Measurements from ENCODE around the gene DNASE2B. TPM values are rescaled to one million over a fixed set of nuclear protein-coding genes. Genes with fewer than 3 reads are reported as not detected.

Gene DNASE2B
- total RNA-seq, 4 donors from 2014 or later, result 0.64 to 1.9 TPM; not detected in 2

GRCh38 chr1:84407958-84408422 lies 9.7 kb downstream of the DNASE2B start:
- in situ Hi-C loops (cut with MboI; ENCODE audit: low pct_ligation_motif_present in 1 of 4, low pct_unique_long_range_greater_than_20kb in 1 of 4, low sequenced_read_pairs in 3 of 4) (no loop called here), intact Hi-C loops (cut with DNase I; ENCODE audit: low total_unique reads) (no loop called here)
- H3K27me3 ChIP-seq, result no peaks in the 10 kb centered on the region
- no peaks in the 10 kb centered on the region for H3K36me3 ChIP-seq
- H3K4me3 ChIP-seq, result no peak overlapping the region
- H3K4me1 ChIP-seq, result peaks cover 0 to 45% (median 20%) of the 10 kb centered on the region in 4 donors
- TF ChIP-seq CTCF (IDR thresholded peaks at IDR 0.05) (no peak), EP300 (IDR thresholded peaks at IDR 0.05; ENCODE audit: low read depth) (no peak), POLR2A (IDR thresholded peaks at IDR 0.05) (no peak), POLR2AphosphoS5 (IDR thresholded peaks at IDR 0.05) (no peak)
- no peak for DNase-seq
- H3K9me3 ChIP-seq, result no peaks in the 10 kb centered on the region
- H3K27ac ChIP-seq, result peak overlapping the region; percentile 67 to 76 (median 72)
- WGBS, 2 donors (ENCODE audit: low coverage in 1 of 2), result 58 to 79% methylated on average over 2 of the region's 2 CpGs

- H3K36me3 ChIP-seq, result no peaks in the 10 kb centered on the region
- no peak for DNase-seq
- TF ChIP-seq POLR2A (IDR thresholded peaks at IDR 0.05) (no peak), CTCF (IDR thresholded peaks at IDR 0.05) (no peak), EP300 (IDR thresholded peaks at IDR 0.05; ENCODE audit: low read depth) (no peak), POLR2AphosphoS5 (IDR thresholded peaks at IDR 0.05) (no peak)
- intact Hi-C loops (cut with DNase I; ENCODE audit: low total_unique reads) (no loop called here), in situ Hi-C loops (cut with MboI; ENCODE audit: low pct_ligation_motif_present in 1 of 4, low pct_unique_long_range_greater_than_20kb in 1 of 4, low sequenced_read_pairs in 3 of 4) (no loop called here)
- no peaks in the 10 kb centered on the region for H3K9me3 ChIP-seq
- no peak overlapping the region for H3K27ac ChIP-seq
- H3K4me3 ChIP-seq, result no peak overlapping the region
- H3K4me1 ChIP-seq, result peaks cover 0 to 45% (median 20%) of the 10 kb centered on the region in 4 donors
- H3K27me3 ChIP-seq, result no peaks in the 10 kb centered on the region
- 18 to 30% methylated on average over 2 of the region's 2 CpGs for WGBS, 2 donors (ENCODE audit: low coverage in 1 of 2)
Observed at GRCh38 chr1:84409888-84410287, 11.6 kb downstream of the DNASE2B start.

GRCh38 chr1:84410328-84411095 lies 12.2 kb downstream of the DNASE2B start:
- H3K27ac ChIP-seq, result peak overlapping the region in 1 of 4 donors; percentile 43
- intact Hi-C loops (cut with DNase I; ENCODE audit: low total_unique reads) (no loop called here), in situ Hi-C loops (cut with MboI; ENCODE audit: low pct_ligation_motif_present in 1 of 4, low pct_unique_long_range_greater_than_20kb in 1 of 4, low sequenced_read_pairs in 3 of 4) (no loop called here)
- H3K4me1 ChIP-seq, result peaks cover 0 to 42% (median 20%) of the 10 kb centered on the region in 4 donors
- no peak for DNase-seq
- no peaks in the 10 kb centered on the region for H3K27me3 ChIP-seq
- no peak overlapping the region for H3K4me3 ChIP-seq
- H3K36me3 ChIP-seq, result no peaks in the 10 kb centered on the region
- no peaks in the 10 kb centered on the region for H3K9me3 ChIP-seq
- TF ChIP-seq POLR2A (IDR thresholded peaks at IDR 0.05) (no peak), CTCF (IDR thresholded peaks at IDR 0.05) (no peak), EP300 (IDR thresholded peaks at IDR 0.05; ENCODE audit: low read depth) (no peak), POLR2AphosphoS5 (IDR thresholded peaks at IDR 0.05) (no peak)
- 45 to 52% methylated on average over 4 of the region's 4 CpGs for WGBS, 2 donors (ENCODE audit: low coverage in 1 of 2)

- no peak overlapping the region for H3K27ac ChIP-seq
- 85 to 94% methylated on average over 6 to 7 of the region's 7 CpGs for WGBS, 2 donors (ENCODE audit: low coverage in 1 of 2)
- no peaks in the 10 kb centered on the region for H3K9me3 ChIP-seq
- no peak for DNase-seq
- in situ Hi-C loops (cut with MboI; ENCODE audit: low pct_ligation_motif_present in 1 of 4, low pct_unique_long_range_greater_than_20kb in 1 of 4, low sequenced_read_pairs in 3 of 4) (no loop called here), intact Hi-C loops (cut with DNase I; ENCODE audit: low total_unique reads) (no loop called here)
- no peaks in the 10 kb centered on the region for H3K27me3 ChIP-seq
- TF ChIP-seq POLR2AphosphoS5 (IDR thresholded peaks at IDR 0.05), result no peak
- TF ChIP-seq EP300 (IDR thresholded peaks at IDR 0.05; ENCODE audit: low read depth), result no peak
- TF ChIP-seq CTCF (IDR thresholded peaks at IDR 0.05), result no peak
- TF ChIP-seq POLR2A (IDR thresholded peaks at IDR 0.05), result no peak
- H3K36me3 ChIP-seq, result no peaks in the 10 kb centered on the region
- H3K4me1 ChIP-seq, result peaks cover 0 to 30% (median 13%) of the 10 kb centered on the region in 4 donors
- H3K4me3 ChIP-seq, result no peak overlapping the region
Observed at GRCh38 chr1:84412316-84412942, 14.1 kb downstream of the DNASE2B start.
